ENCODE measurements around the gene LCN15. TPM values are rescaled to one million over a fixed set of nuclear protein-coding genes. Genes with fewer than 3 reads are reported as not detected.
"Not testable (repeated sequence)": the region's sequence is repeated elsewhere in the genome, so short reads cannot be mapped to it uniquely, and the experiment has no call there.

Gene LCN15
- total RNA-seq, 1 donor from 2014 or later: not detected

- H3K4me3 Mint-ChIP-seq (ENCODE audit: low read depth): peak overlapping the region; percentile 79
- peaks cover 7% of the 10 kb centered on the region for H3K4me1 Mint-ChIP-seq (ENCODE audit: low read depth)
- intact Hi-C loops (cut with micrococcal nuclease): loop anchor here (1.0 kb wide), 1 partner anchor 9 kb away; the partner anchor contains the start of gene TMEM141
- no peak overlapping the region for H3K27ac Mint-ChIP-seq
- no peaks in the 10 kb centered on the region for H3K9me3 Mint-ChIP-seq
- peak; percentile 66 for DNase-seq (ENCODE audit: low spot score)
- H3K36me3 Mint-ChIP-seq (ENCODE audit: low read depth): no peaks in the 10 kb centered on the region
- H3K27me3 Mint-ChIP-seq (ENCODE audit: low read depth): peaks cover 27% of the 10 kb centered on the region
These were observed 35.7 kb upstream of the LCN15 start for GRCh38 chr9:136799854-136800657.

GRCh38 chr9:136799079-136799853 lies 34.9 kb upstream of the LCN15 start:
- H3K4me1 Mint-ChIP-seq (ENCODE audit: low read depth): peaks cover 7% of the 10 kb centered on the region
- no peak for DNase-seq (ENCODE audit: low spot score)
- no peaks in the 10 kb centered on the region for H3K36me3 Mint-ChIP-seq (ENCODE audit: low read depth)
- H3K4me3 Mint-ChIP-seq (ENCODE audit: low read depth): no peak overlapping the region
- no peak overlapping the region for H3K27ac Mint-ChIP-seq
- intact Hi-C loops (cut with micrococcal nuclease): no loop called here
- peaks cover 27% of the 10 kb centered on the region for H3K27me3 Mint-ChIP-seq (ENCODE audit: low read depth)
- H3K9me3 Mint-ChIP-seq: no peaks in the 10 kb centered on the region

DNA sequence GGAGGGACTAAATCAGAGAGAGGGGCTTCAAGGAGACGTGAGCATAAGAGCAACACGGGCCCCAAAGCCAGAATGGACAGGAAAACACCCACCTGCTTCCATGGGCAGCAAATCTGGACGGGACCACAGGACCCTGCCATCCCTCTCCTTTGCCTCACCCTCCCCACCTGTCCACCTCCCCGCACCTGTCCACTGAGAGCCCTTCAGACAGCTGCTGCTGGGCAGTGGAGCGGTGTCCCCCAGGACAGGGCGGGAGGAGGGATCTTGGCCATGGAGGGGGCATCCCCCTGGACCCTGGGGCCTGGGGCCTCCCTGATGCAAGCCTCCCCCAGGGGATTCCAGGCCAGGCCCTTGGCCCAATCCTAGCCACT lies 34.4 kb upstream of the LCN15 start:
- Mint-ChIP-seq H3K27me3 (ENCODE audit: low read depth) (peaks cover 27% of the 10 kb centered on the region), H3K4me3 (ENCODE audit: low read depth) (no peak overlapping the region), H3K36me3 (ENCODE audit: low read depth) (no peaks in the 10 kb centered on the region), H3K4me1 (ENCODE audit: low read depth) (peaks cover 7% of the 10 kb centered on the region), H3K9me3 (no peaks in the 10 kb centered on the region), H3K27ac (no peak overlapping the region)
- intact Hi-C loops (cut with micrococcal nuclease): no loop called here
- no peak for DNase-seq (ENCODE audit: low spot score)

DNA sequence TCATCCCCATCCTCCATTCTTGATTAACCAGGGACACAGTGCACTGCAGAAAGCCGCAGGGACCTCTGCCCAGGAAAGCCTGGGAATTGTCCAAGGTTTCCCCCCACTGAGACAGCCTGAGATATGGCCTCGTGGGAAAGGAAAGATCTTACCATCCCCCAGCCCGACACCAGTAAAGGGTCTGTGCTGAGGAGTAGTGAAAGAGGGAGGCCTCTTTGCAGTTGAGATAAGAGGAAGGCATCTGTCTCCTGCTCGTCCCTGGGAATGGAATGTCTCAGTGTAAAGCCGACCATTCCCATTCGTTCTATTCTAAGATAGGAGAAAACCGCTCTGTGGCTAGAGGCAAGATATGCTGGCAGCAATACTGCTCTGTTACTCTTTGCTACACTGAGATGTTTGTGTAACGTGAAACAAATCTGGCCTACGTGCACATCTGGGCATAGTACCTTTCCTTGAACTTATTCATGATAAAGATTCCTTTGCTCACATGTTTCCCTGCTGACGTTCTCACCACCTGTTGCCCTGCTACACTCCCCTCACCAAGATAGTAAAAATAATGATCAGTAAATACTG lies 32.5 kb upstream of the LCN15 start:
- H3K27ac Mint-ChIP-seq; H3K36me3 Mint-ChIP-seq (ENCODE audit: low read depth); H3K4me3 Mint-ChIP-seq (ENCODE audit: low read depth); intact Hi-C loops (cut with micrococcal nuclease); H3K9me3 Mint-ChIP-seq; DNase-seq (ENCODE audit: low spot score): not testable (repeated sequence)
- Mint-ChIP-seq H3K27me3 (ENCODE audit: low read depth) (peaks cover 23% of the 10 kb centered on the region), H3K4me1 (ENCODE audit: low read depth) (peaks cover 12% of the 10 kb centered on the region)

- no peak for DNase-seq (ENCODE audit: low spot score)
- peaks cover 12% of the 10 kb centered on the region for H3K4me1 Mint-ChIP-seq (ENCODE audit: low read depth)
- H3K9me3 Mint-ChIP-seq: no peaks in the 10 kb centered on the region
- no peak within 1 kb of the TSS for H3K27ac Mint-ChIP-seq
- no peak within 1 kb of the TSS for H3K4me3 Mint-ChIP-seq (ENCODE audit: low read depth)
- intact Hi-C loops (cut with micrococcal nuclease): no loop called here
- H3K36me3 Mint-ChIP-seq (ENCODE audit: low read depth): peaks cover 9% of the 10 kb centered on the region
- H3K27me3 Mint-ChIP-seq (ENCODE audit: low read depth): peaks cover 22% of the 10 kb centered on the region
These were observed 32.0 kb upstream of the LCN15 start, which contains the start of gene CCDC183 for GRCh38 chr9:136796238-136796774. TSS of gene CCDC183 (plus strand) at chr9:136796338. CDS start at chr9:136796398, 60 bp downstream.

GRCh38 chr9:136795000-136795348 lies 30.7 kb upstream of the LCN15 start:
- Mint-ChIP-seq H3K4me1 (ENCODE audit: low read depth) (peaks cover 9% of the 10 kb centered on the region), H3K27ac (no peak overlapping the region), H3K27me3 (ENCODE audit: low read depth) (peaks cover 11% of the 10 kb centered on the region), H3K4me3 (ENCODE audit: low read depth) (no peak overlapping the region), H3K9me3 (no peaks in the 10 kb centered on the region), H3K36me3 (ENCODE audit: low read depth) (peaks cover 9% of the 10 kb centered on the region)
- no peak for DNase-seq (ENCODE audit: low spot score)
- intact Hi-C loops (cut with micrococcal nuclease): no loop called here

GRCh38 chr9:136794281-136794999 lies 30.1 kb upstream of the LCN15 start:
- peaks cover 9% of the 10 kb centered on the region for H3K36me3 Mint-ChIP-seq (ENCODE audit: low read depth)
- H3K27ac Mint-ChIP-seq: peak overlapping the region; percentile 12
- peaks cover 9% of the 10 kb centered on the region for H3K4me1 Mint-ChIP-seq (ENCODE audit: low read depth)
- DNase-seq (ENCODE audit: low spot score): no peak
- H3K9me3 Mint-ChIP-seq: no peaks in the 10 kb centered on the region
- H3K27me3 Mint-ChIP-seq (ENCODE audit: low read depth): peaks cover 11% of the 10 kb centered on the region
- intact Hi-C loops (cut with micrococcal nuclease): no loop called here
- no peak overlapping the region for H3K4me3 Mint-ChIP-seq (ENCODE audit: low read depth)

DNA sequence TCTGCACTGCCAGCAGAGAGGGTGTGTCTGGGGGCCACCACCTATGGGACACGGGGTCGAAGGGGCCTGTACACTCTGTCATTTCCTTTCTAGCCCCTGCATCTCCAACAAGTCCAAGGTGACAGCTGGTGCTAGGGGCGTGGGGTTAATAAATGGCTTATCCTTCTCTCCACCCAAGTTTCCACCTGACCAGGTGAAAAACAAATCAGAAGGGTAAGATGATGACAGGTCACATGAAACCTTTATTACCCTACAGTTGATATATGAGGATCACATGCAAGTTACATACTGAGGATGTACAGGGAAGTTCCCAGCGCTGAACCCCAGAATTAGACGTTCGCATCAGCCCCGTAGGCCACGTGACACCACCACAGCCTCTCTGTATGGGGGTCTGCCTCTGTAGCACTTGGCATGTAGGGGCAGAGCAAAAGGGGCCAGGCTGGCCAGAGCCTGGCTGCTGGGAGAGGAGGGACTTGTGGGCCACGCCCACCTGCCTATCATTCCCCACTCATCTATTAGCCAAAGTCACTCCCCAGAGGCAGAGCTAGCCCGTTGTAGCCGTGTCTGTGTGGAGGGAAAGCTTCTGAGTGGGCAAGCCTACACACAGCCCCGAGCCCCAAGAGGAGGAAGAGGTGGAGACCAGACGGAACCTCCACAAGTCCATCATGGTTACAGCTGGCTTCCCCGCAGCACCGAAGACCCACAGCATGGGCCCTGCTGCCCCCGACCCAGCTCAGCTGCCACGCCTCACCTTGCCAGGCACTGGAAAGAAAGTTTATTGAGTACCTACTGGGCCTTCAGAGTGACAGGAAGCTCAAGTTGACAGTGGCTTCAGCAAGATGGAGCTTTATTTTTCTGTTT lies 29.0 kb upstream of the LCN15 start:
- H3K4me1 Mint-ChIP-seq (ENCODE audit: low read depth): peaks cover 12% of the 10 kb centered on the region
- H3K27me3 Mint-ChIP-seq (ENCODE audit: low read depth): peaks cover 11% of the 10 kb centered on the region
- no peak for DNase-seq (ENCODE audit: low spot score)
- H3K27ac Mint-ChIP-seq: no peak overlapping the region
- H3K9me3 Mint-ChIP-seq: no peaks in the 10 kb centered on the region
- intact Hi-C loops (cut with micrococcal nuclease): no loop called here
- peak overlapping the region; percentile 30 for H3K4me3 Mint-ChIP-seq (ENCODE audit: low read depth)
- H3K36me3 Mint-ChIP-seq (ENCODE audit: low read depth): peaks cover 9% of the 10 kb centered on the region

- H3K4me1 Mint-ChIP-seq (ENCODE audit: low read depth): peaks cover 20% of the 10 kb centered on the region
- peak overlapping the region; percentile 80 for H3K4me3 Mint-ChIP-seq (ENCODE audit: low read depth)
- intact Hi-C loops (cut with micrococcal nuclease): no loop called here
- H3K36me3 Mint-ChIP-seq (ENCODE audit: low read depth): peaks cover 9% of the 10 kb centered on the region
- peak overlapping the region; percentile 40 for H3K27ac Mint-ChIP-seq
- H3K27me3 Mint-ChIP-seq (ENCODE audit: low read depth): peaks cover 11% of the 10 kb centered on the region
- no peak for DNase-seq (ENCODE audit: low spot score)
- H3K9me3 Mint-ChIP-seq: no peaks in the 10 kb centered on the region
These were observed 28.2 kb upstream of the LCN15 start for GRCh38 chr9:136792321-136793085.

DNA sequence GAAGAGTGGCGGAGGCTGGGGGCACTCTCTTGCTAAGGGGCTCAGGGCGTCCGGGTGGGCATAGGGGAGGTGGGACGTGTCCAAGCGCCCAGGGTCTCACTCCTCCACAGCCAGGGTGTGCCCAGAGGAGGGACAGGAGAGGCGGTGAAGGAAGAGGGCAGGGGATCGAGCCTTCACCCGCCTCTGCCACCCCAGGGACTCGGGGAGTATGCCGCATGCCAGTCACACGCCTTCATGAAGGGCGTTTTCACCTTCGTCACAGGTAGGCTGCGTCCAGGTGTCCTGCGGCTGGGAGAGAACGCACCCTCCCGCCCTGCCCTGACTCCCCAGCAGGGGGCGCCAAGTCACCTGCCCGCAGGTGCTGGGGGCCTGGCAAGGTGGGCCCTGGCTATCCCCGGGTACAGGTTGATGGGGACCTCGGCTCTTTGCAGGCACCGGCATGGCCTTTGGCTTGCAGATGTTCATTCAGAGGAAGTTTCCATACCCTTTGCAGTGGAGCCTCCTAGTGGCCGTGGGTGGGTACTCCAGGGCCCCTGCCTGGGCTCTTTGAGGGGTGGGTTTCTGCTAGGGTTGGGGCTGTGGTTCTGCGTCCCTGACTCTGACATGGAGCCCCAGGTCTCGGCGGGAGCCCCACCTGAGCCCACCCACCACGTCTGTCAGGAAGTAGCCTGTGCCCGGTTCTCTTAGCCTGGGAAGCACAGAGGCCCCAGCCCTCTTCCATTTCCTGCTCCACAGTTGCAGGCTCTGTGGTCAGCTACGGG lies 27.4 kb upstream of the LCN15 start:
- H3K36me3 Mint-ChIP-seq (ENCODE audit: low read depth): peaks cover 9% of the 10 kb centered on the region
- no peaks in the 10 kb centered on the region for H3K9me3 Mint-ChIP-seq
- H3K27ac Mint-ChIP-seq: peak overlapping the region; percentile 80
- peaks cover 23% of the 10 kb centered on the region for H3K4me1 Mint-ChIP-seq (ENCODE audit: low read depth)
- H3K4me3 Mint-ChIP-seq (ENCODE audit: low read depth): peak overlapping the region; percentile 80
- peak; percentile 60 for DNase-seq (ENCODE audit: low spot score)
- peaks cover 9% of the 10 kb centered on the region for H3K27me3 Mint-ChIP-seq (ENCODE audit: low read depth)
- intact Hi-C loops (cut with micrococcal nuclease): loop anchor here (1.0 to 2.0 kb wide), 3 partner anchors 9 to 201 kb away; partner anchors contain the start of genes PAXX and PHPT1

All from activated T-helper 2 cell treated with anti-CD3 and anti-CD28 coated beads, Interferon-gamma antibody, Interleukin-2, Interleukin-4, amounts not matched to agents 10 μg/mL and 5 μg/mL and 100 μg/mL, durations not matched to agents 14 hours and 24 hours and 36 hours (primary cell).